Activated naive CD8-positive, alpha-beta T cell treated with anti-CD3 and anti-CD28 coated beads, Interleukin-2, amount 50 U/mL, for 16 hours (primary cell): ENCODE measurements around the gene C5orf24.
"Not testable (repeated sequence)": the region's sequence is repeated elsewhere in the genome, so short reads cannot be mapped to it uniquely, and the experiment has no call there.

Experiments used
- DNase-seq: peaks from one replicate; pipeline ENCODE4 v3.0.0-alpha.2; 2020; ENCODE audit warnings: low read depth, low spot score

C5orf24 gene

GRCh38 chr5:134845852-134846640 is at the start of gene C5orf24:
TSS of gene C5orf24 (plus strand) at chr5:134845968. CDS start at chr5:134854901, 8,933 bp downstream.
- peak; percentile 85 for DNase-seq

- DNase-seq, result no peak
These were observed 47.3 kb upstream of the C5orf24 start for GRCh38 chr5:134798468-134798867.

GRCh38 chr5:134803821-134804220 is 41.9 kb upstream of the C5orf24 start:
- no peak for DNase-seq

- DNase-seq, result no peak
These were observed 32.4 kb upstream of the C5orf24 start for GRCh38 chr5:134813407-134813806.

GRCh38 chr5:134813827-134814226 is 31.9 kb upstream of the C5orf24 start:
- DNase-seq, result no peak

GRCh38 chr5:134817006-134817405 is 28.8 kb upstream of the C5orf24 start:
- DNase-seq, result no peak

- no peak for DNase-seq
These were observed 27.0 kb upstream of the C5orf24 start for GRCh38 chr5:134818776-134819175.

GRCh38 chr5:134819407-134819963 is 26.3 kb upstream of the C5orf24 start:
- no peak for DNase-seq

GRCh38 chr5:134821841-134822240 is 23.9 kb upstream of the C5orf24 start:
- DNase-seq, result no peak

GRCh38 chr5:134824681-134825080 is 21.1 kb upstream of the C5orf24 start:
- no peak for DNase-seq

GRCh38 chr5:134825212-134825611 is 20.6 kb upstream of the C5orf24 start:
- DNase-seq, result no peak

GRCh38 chr5:134833340-134834032 is 12.3 kb upstream of the C5orf24 start:
- DNase-seq, result no peak

- no peak for DNase-seq
These were observed 10.1 kb upstream of the C5orf24 start for GRCh38 chr5:134835623-134836022.

GRCh38 chr5:134837530-134838181 is 8.1 kb upstream of the C5orf24 start:
- DNase-seq, result no peak

- DNase-seq, result not testable (repeated sequence)
These were observed 7.4 kb upstream of the C5orf24 start for GRCh38 chr5:134838361-134838760.

GRCh38 chr5:134840811-134841210 is 5.0 kb upstream of the C5orf24 start:
- DNase-seq, result no peak

GRCh38 chr5:134844252-134844651 is 1.5 kb upstream of the C5orf24 start:
- DNase-seq, result no peak

- DNase-seq, result no peak
These were observed 375 bp upstream of the C5orf24 start for GRCh38 chr5:134845335-134845851.

- DNase-seq, result no peak
These were observed 833 bp downstream of the C5orf24 start for GRCh38 chr5:134846641-134846960.

GRCh38 chr5:134849434-134849933 is 3.7 kb downstream of the C5orf24 start:
- DNase-seq, result not testable (repeated sequence)

- DNase-seq, result no peak
These were observed 5.6 kb downstream of the C5orf24 start for GRCh38 chr5:134851307-134851923.
